Fibroblast of pulmonary artery (primary cell): ENCODE measurements around the gene RGP1.

Experiments
- DNase-seq: peaks from one replicate; pipeline ENCODE4 v3.0.0-alpha.2; 2010; ENCODE audit warnings: low read depth
- H3K4me3 ChIP-seq: replicated peaks from 2 replicates; pipeline ENCODE4 v1.5.1; 2011; ENCODE audit warnings: low read depth, mild to moderate bottlenecking, control low read depth, low read length, moderate library complexity
- CTCF ChIP-seq: IDR thresholded peaks from 2 replicates; pipeline ENCODE4 v1.5.1; 2011; ENCODE audit warnings: mild to moderate bottlenecking, control low read depth, low read length, inconsistent platforms; ENCODE audit errors: missing control alignments

Gene RGP1

GRCh38 chr9:35769763-35770162 is 20.7 kb downstream of the RGP1 start:
- H3K4me3 ChIP-seq, result no peak overlapping the region
- no peak for TF ChIP-seq CTCF
- DNase-seq, result no peak

- no peak for TF ChIP-seq CTCF
- H3K4me3 ChIP-seq, result no peak overlapping the region
Observed at GRCh38 chr9:35771075-35771433, 22.0 kb downstream of the RGP1 start.

DNA sequence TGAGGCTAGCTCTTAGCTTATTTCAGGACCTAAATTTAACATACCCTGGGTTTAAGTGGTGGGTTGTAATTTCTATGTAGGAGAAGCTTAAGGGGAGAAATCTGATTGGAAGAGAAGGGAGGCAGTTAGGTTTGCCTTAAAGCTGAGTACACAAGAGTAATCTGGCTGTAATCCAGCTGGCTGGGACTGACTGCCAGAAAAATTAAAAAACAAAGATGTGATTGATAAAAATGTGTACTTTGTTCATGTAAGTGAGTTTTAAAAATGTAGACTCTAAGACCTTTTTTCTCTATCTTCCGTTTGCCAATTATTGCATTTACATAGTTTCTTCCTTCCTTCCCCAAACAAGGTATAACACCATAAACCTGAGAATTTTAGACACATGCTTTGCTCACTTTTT is 22.4 kb downstream of the RGP1 start:
- DNase-seq, result peak; percentile 57

More at GRCh38 chr9:35771075-35771433, 22.0 kb downstream of the RGP1 start:
- DNase-seq, result no peak

DNA sequence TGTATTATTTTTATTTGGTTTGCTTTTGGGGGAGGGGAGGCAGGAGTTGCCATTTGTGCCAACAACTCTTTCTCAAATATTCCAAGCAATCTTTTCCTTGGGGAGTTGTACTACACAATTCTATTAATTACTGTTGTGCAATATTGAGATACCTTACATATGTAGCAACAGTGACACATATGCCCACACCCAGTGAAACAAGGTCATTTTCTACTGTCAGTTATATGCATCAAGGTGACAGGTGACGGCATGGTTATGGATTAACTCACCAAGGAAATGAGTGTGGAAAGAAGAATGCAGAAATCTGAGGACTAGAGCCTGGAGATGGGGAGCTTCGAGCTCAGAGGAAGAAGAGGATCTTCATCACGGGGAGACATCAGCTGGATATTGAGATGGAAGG is 22.9 kb downstream of the RGP1 start:
- no peak for DNase-seq
- no peak overlapping the region for H3K4me3 ChIP-seq
- no peak for TF ChIP-seq CTCF

More for the DNA sequence above, 22.4 kb downstream of the RGP1 start:
- no peak for TF ChIP-seq CTCF
- H3K4me3 ChIP-seq, result no peak overlapping the region

DNA sequence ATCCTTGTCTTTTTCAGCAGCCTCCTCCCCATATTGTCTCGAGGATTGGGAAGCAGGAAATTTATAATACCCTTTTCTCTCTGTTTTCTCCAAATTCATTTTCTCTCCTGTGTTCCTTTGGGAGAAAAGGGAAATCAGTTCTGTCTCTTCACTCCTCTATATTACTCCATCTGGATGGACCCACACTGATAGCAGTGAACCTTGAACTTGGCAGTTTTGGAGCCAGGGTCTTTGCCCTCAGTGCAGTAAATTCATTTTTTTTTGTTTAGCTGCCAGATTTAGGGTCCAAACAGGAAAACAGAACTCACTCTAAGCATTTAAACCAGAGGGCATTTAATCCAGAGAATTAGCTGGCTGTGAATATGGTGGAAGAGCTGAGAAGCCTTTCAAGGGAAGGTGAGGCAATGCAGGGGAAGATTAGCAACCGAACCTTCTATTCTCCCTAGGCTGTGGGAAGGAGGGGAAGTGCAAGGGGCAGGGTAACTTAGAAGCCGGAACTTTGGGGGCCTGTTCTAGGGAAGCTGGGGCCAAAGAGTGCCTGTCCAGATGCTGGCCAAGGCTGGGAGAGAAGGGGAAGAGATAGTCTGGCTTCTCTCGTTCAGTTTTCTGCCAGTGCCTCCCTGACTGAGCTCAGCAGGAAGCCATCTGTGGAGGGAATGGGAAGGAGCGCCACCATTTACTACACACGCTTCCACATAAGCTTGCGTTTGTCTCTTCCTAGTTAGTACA is 26.0 kb downstream of the RGP1 start:
- DNase-seq, result peak; percentile 13
- H3K4me3 ChIP-seq, result no peak overlapping the region
- TF ChIP-seq CTCF, result no peak

DNA sequence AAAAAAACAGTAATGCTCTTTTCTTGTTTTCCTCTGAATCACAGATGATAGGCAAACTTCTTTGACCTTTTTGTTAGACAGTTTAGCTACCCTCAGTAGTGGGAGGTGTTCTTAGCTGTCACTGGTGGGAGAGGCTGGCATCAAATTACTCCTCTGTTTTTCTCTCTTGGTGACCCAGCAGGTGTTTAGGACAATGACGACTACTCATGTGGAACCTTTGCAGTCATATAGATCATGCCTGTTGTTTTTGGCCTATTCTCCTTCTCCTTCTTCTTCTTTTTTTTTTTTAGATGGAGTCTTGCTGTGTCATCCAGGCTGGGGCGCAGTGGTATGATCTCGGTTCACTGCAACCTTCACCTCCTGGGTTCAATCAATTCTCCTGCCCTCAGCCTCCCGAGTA is 26.9 kb downstream of the RGP1 start:
- H3K4me3 ChIP-seq, result no peak overlapping the region
- no peak for DNase-seq
- no peak for TF ChIP-seq CTCF

DNA sequence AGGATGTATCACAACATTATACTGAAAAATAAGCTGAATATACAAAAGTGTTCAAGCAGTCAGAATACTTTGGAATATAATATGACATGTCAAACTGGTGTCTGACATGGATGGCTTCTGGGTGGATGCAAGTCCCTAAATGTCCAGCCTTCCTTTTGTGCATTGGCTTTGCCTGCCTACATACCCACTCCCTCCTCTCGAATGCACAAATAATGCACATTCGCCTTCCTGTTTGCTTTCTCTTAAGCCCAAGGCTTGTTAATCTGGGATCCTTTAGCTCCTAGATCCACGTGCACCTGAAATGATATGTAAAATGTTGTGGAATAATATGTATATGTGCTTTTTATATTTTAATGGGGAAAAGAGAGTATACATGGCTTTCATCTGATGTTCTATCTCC is 29.4 kb downstream of the RGP1 start:
- DNase-seq, result no peak
- H3K4me3 ChIP-seq, result no peak overlapping the region
- no peak for TF ChIP-seq CTCF
